GM23338 (cell line): ENCODE measurements around the gene FBXO31. TPM values are rescaled to one million over a fixed set of nuclear protein-coding genes. Genes with fewer than 3 reads are reported as not detected.
"Not testable (repeated sequence)": the region's sequence is repeated elsewhere in the genome, so short reads cannot be mapped to it uniquely, and the experiment has no call there.

Experiments
- ATAC-seq: fragments of 200-7000 bp; cut with Tn5 transposase; 3 replicates; pipeline ENCODE4 v1.9.1; 2020
- DNase-seq: peaks from one replicate; pipeline ENCODE4 v3.0.0-alpha.2; 2015; ENCODE audit warnings: low spot score
- H2AFZ ChIP-seq: fragments of 200-600 bp; sonication (generic); 2 replicates; pipeline ENCODE4 v1.8.0; 2016; ENCODE audit warnings: antibody characterized with exemption, mild to moderate bottlenecking, moderate library complexity
- H3F3A ChIP-seq: fragments of 200-600 bp; sonication (generic); replicated peaks from 2 replicates; pipeline ENCODE4 v1.8.0; 2017; ENCODE audit warnings: antibody characterized with exemption, mixed run types, low read depth
- H3K27ac ChIP-seq: fragments of 200-600 bp; sonication (generic); 2 replicates; pipeline ENCODE4 v1.6.1; 2016; ENCODE audit warnings: low read depth
- H3K27me3 ChIP-seq: fragments of 200-600 bp; sonication (generic); 2 replicates; pipeline ENCODE4 v1.8.0; 2016; ENCODE audit warnings: mild to moderate bottlenecking, mixed run types, moderate library complexity; ENCODE audit not compliant: insufficient read depth
- H3K36me3 ChIP-seq: fragments of 200-600 bp; sonication (generic); 2 replicates; pipeline ENCODE4 v1.8.0; 2016; ENCODE audit warnings: mild to moderate bottlenecking; ENCODE audit not compliant: insufficient read depth
- H3K4me1 ChIP-seq: fragments of 200-600 bp; sonication (generic); 2 replicates; pipeline ENCODE4 v1.8.0; 2016; ENCODE audit warnings: mild to moderate bottlenecking, moderate library complexity; ENCODE audit not compliant: insufficient read depth
- H3K4me2 ChIP-seq: fragments of 200-600 bp; sonication (generic); 2 replicates; pipeline ENCODE4 v1.7.1; 2017; ENCODE audit warnings: mixed run types
- H3K4me3 ChIP-seq: fragments of 200-600 bp; sonication (generic); 2 replicates; pipeline ENCODE4 v1.6.1; 2016; ENCODE audit warnings: mixed run types
- H3K79me2 ChIP-seq: fragments of 200-600 bp; sonication (generic); replicated peaks from 2 replicates; pipeline ENCODE4 v1.8.0; 2017; ENCODE audit warnings: mild to moderate bottlenecking; ENCODE audit not compliant: insufficient read depth
- H3K9me2 ChIP-seq: fragments of 200-600 bp; sonication (generic); 2 replicates; pipeline ENCODE4 v1.8.0; 2017; ENCODE audit not compliant: insufficient read depth
- H4K20me1 ChIP-seq: fragments of 200-600 bp; sonication (generic); replicated peaks from 2 replicates; pipeline ENCODE4 v1.8.0; 2017; ENCODE audit warnings: mild to moderate bottlenecking; ENCODE audit not compliant: insufficient read depth
- H3K27ac Mint-ChIP-seq: 2 replicates; pipeline ENCODE4 v1.8.0; 2020; ENCODE audit warnings: inconsistent platforms, mild to moderate bottlenecking, moderate library complexity, mixed read lengths
- H3K27me3 Mint-ChIP-seq: 3 replicates; pipeline ENCODE4 v1.8.0; 2022; ENCODE audit warnings: low read depth, mild to moderate bottlenecking, moderate library complexity, mixed read lengths, inconsistent platforms; ENCODE audit not compliant: insufficient read depth, poor library complexity
- H3K36me3 Mint-ChIP-seq: 3 replicates; pipeline ENCODE4 v1.8.0; 2021; ENCODE audit warnings: low read depth, mild to moderate bottlenecking, inconsistent platforms, moderate library complexity, mixed read lengths
- H3K4me1 Mint-ChIP-seq: 3 replicates; pipeline ENCODE4 v1.8.0; 2020; ENCODE audit warnings: mild to moderate bottlenecking, inconsistent platforms, mixed read lengths
- H3K4me3 Mint-ChIP-seq: 3 replicates; pipeline ENCODE4 v1.8.0; 2021; ENCODE audit warnings: moderate library complexity, mild to moderate bottlenecking, inconsistent platforms, mixed read lengths
- H3K9me3 Mint-ChIP-seq: 3 replicates; pipeline ENCODE4 v1.8.0; 2020; ENCODE audit warnings: moderate library complexity, mild to moderate bottlenecking, inconsistent platforms, mixed read lengths
- ETS1 ChIP-seq: IDR thresholded peaks from 2 replicates; pipeline ENCODE4 v1.6.1; 2016; ENCODE audit warnings: antibody characterized with exemption
- EZH2 ChIP-seq: fragments of 200-600 bp; sonication (generic); IDR thresholded peaks from one replicate; pipeline ENCODE4 v1.8.0; 2017; ENCODE audit warnings: antibody characterized with exemption, mild to moderate bottlenecking, low read depth; ENCODE audit not compliant: unreplicated experiment
- POLR2AphosphoS5 ChIP-seq: IDR thresholded peaks from 2 replicates; pipeline ENCODE4 v1.6.1; 2016; ENCODE audit warnings: antibody characterized with exemption, low read depth
- polyA plus RNA-seq: library from polyadenylated mRNA; unstranded; fragments of >200 nt; fragmentation: Nextera tagmentation; extraction: Ambion mirVana; gene quantifications from 2 replicates; pipeline ENCODE4 v1.2.1, GENCODE V29; 2016
- total RNA-seq: library from RNA; depleted of rRNA; stranded (reverse); fragments of >200 nt; shearing (Covaris generic); gene quantifications from 2 replicates; pipeline ENCODE4 v1.2.3, GENCODE V29; 2014
- TF ChIP-seq, protein P1 (sequence below), 2 experiments: fragments of 200-600 bp in 1 of 2; sonication (generic) in 1 of 2; conservative IDR thresholded peaks; 2 replicates each; pipeline versions ENCODE4 v1.5.1 to v1.6.1; 2016 to 2017; ENCODE audit warnings: antibody characterized with exemption in 2 of 2, low read depth in 2 of 2, mild to moderate bottlenecking in 2 of 2, moderate library complexity in 1 of 2

FBXO31 gene
- total and polyA plus RNA-seq, 2 experiments from 2014 or later, result 7.0 to 23.8 TPM

DNA sequence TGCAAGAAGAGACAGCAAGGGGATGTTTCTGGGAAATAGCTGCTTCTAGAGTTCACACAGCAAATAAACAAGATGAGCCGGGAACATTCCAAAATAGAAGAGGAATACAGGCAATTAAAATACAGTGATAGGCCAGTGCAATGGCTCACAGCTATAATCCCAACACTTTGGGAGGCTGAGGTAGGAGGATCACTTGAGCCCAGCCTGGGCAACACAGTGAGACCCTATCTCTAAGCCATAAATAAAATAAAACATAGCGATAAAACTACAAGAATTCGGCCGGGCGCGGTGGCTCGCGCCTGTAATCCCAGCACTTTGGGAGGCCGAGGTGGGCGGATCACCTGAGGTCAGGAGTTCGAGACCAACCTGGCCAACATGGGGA lies 43.9 kb downstream of the FBXO31 start:
- H3K4me2 ChIP-seq, H3K27ac ChIP-seq, H3K9me2 ChIP-seq, H3F3A ChIP-seq, H3K36me3 ChIP-seq, H4K20me1 ChIP-seq, H3K79me2 ChIP-seq, ATAC-seq, H3K4me3 ChIP-seq, H3K4me1 ChIP-seq, H3K4me3 Mint-ChIP-seq, H2AFZ ChIP-seq, H3K27me3 ChIP-seq, H3K9me3 Mint-ChIP-seq, DNase-seq, H3K27ac Mint-ChIP-seq, H3K4me1 Mint-ChIP-seq: not testable (repeated sequence)
- peaks cover 10% of the 10 kb centered on the region for H3K27me3 Mint-ChIP-seq
- H3K36me3 Mint-ChIP-seq, result peaks cover 18% of the 10 kb centered on the region

GRCh38 chr16:87339086-87339723 lies 44.4 kb downstream of the FBXO31 start:
- no peaks in the 10 kb centered on the region for H3K9me2 ChIP-seq
- no peaks in the 10 kb centered on the region for H3K79me2 ChIP-seq
- DNase-seq (no peak), ATAC-seq (no peak)
- H3F3A ChIP-seq, result no peaks in the 10 kb centered on the region
- no peak overlapping the region; the same call in 2 of the 3 replicates for H3K4me3 Mint-ChIP-seq
- no peak overlapping the region for H2AFZ ChIP-seq
- H3K27ac ChIP-seq, result no peak overlapping the region
- no peaks in the 10 kb centered on the region; the same call in 2 of the 3 replicates for H3K9me3 Mint-ChIP-seq
- no peaks in the 10 kb centered on the region for H3K4me1 ChIP-seq
- H3K27me3 ChIP-seq, result no peaks in the 10 kb centered on the region
- TF ChIP-seq ETS1 (no peak), EZH2 (no peak), POLR2AphosphoS5 (no peak)
- TF ChIP-seq, protein P1, sequence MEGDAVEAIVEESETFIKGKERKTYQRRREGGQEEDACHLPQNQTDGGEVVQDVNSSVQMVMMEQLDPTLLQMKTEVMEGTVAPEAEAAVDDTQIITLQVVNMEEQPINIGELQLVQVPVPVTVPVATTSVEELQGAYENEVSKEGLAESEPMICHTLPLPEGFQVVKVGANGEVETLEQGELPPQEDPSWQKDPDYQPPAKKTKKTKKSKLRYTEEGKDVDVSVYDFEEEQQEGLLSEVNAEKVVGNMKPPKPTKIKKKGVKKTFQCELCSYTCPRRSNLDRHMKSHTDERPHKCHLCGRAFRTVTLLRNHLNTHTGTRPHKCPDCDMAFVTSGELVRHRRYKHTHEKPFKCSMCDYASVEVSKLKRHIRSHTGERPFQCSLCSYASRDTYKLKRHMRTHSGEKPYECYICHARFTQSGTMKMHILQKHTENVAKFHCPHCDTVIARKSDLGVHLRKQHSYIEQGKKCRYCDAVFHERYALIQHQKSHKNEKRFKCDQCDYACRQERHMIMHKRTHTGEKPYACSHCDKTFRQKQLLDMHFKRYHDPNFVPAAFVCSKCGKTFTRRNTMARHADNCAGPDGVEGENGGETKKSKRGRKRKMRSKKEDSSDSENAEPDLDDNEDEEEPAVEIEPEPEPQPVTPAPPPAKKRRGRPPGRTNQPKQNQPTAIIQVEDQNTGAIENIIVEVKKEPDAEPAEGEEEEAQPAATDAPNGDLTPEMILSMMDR (conservative IDR thresholded peaks at IDR 0.05; ENCODE audit: low read depth in 2 of 2), result no peak
- peaks cover 3% of the 10 kb centered on the region; the same call in 2 of the 3 replicates for H3K4me1 Mint-ChIP-seq
- no peak overlapping the region for H3K4me3 ChIP-seq
- peaks cover 10% of the 10 kb centered on the region for H3K27me3 Mint-ChIP-seq
- no peak overlapping the region for H3K27ac Mint-ChIP-seq
- H3K4me2 ChIP-seq, result no peak overlapping the region
- H3K36me3 ChIP-seq, result no peaks in the 10 kb centered on the region
- H4K20me1 ChIP-seq, result peaks cover 4% of the 10 kb centered on the region
- peaks cover 18% of the 10 kb centered on the region for H3K36me3 Mint-ChIP-seq

GRCh38 chr16:87338155-87338765 lies 45.3 kb downstream of the FBXO31 start:
- no peaks in the 10 kb centered on the region for H3K79me2 ChIP-seq
- H3F3A ChIP-seq, result no peaks in the 10 kb centered on the region
- no peak overlapping the region for H3K4me3 Mint-ChIP-seq
- H2AFZ ChIP-seq, result no peak overlapping the region
- H3K9me2 ChIP-seq, result no peaks in the 10 kb centered on the region
- H3K36me3 Mint-ChIP-seq, result peaks cover 18% of the 10 kb centered on the region
- ATAC-seq (no peak), DNase-seq (no peak)
- peaks cover 8% of the 10 kb centered on the region for H3K27me3 Mint-ChIP-seq
- no peaks in the 10 kb centered on the region for H3K27me3 ChIP-seq
- no peak overlapping the region for H3K4me2 ChIP-seq
- peaks cover 4% of the 10 kb centered on the region for H4K20me1 ChIP-seq
- no peak overlapping the region for H3K27ac Mint-ChIP-seq
- H3K4me1 ChIP-seq, result no peaks in the 10 kb centered on the region
- H3K9me3 Mint-ChIP-seq, result no peaks in the 10 kb centered on the region; the same call in 2 of the 3 replicates
- no peaks in the 10 kb centered on the region for H3K36me3 ChIP-seq
- no peak overlapping the region for H3K4me3 ChIP-seq
- H3K4me1 Mint-ChIP-seq, result no peaks in the 10 kb centered on the region; the same call in 2 of the 3 replicates
- H3K27ac ChIP-seq, result no peak overlapping the region
- TF ChIP-seq ETS1, result no peak
